ENCODE data around the gene ARHGAP26.

ARHGAP26 gene

DNA sequence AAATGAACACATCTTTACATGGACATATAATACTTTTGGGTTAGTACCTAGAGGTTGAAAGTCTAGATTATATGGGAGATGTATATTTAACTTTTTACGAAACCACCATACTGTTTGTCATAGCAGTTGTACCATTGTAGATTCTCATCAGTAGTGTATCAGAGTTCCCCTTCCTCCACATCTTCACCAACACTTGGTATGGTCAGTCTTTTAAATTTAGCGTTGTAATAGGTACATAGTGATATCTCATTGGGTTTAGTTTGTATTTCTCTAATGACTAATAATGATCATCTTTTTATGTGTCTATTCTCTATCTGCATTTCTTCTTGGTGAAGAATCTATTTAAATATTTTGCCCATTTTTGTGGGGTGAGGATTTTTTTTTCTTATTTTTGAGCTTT lies 495.8 kb downstream of the ARHGAP26 start:
- no peak for DNase-seq

DNA sequence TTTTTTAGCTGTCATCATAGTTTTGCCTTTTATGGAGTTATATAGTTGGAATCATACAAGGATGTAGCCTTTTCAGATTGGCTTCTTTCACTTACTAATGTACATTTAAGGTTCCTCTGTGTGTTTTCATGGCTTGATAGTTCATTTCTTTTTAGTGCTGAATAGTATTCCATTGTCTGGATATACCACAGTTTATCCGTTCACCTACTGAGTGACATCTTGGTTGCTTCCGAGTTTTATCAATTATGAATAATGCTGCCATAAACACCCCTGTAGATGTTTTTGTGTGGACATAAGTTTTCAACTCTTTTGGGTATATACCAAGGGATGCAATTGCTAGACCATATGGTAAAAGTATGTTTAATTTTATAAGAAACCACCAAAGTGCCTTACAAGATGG lies 497.0 kb downstream of the ARHGAP26 start:
- no peak for DNase-seq

DNA sequence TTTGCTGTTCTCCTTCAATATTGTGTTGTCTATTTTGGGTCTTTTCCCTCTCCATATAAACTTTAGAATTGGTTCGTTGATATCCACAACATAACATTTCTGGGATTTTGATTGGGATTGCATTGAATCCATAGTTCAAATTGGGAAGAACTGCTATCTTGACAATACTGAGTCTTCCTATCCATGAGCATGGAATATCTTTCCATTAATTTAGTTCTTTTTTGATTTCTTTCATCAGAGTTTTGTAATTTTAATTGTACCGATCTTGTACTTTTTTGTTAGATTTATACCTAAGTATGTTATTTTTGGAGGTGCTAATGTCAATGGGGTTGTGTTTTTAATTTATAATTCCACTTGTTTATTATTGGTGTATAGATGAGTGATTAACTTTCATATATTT lies 498.2 kb downstream of the ARHGAP26 start:
- DNase-seq: no peak

DNA sequence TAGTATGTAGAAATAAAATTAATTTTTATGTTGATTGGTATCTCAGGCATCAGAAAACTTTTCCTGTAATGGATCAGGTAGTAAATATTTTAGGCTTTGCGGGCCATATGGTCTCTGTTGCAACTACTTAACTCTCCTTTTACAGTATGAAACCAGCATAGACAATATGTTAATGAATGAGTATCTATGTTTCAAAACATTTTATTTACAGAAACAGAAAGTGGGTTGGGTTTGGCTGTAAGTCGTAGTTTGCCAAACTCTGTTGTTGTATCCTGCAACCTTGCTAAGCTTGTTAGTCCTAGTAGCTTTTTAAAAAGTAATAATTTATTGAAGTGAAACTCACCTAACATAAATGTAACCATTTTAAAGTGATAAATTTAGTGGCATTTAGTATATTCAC lies 501.3 kb downstream of the ARHGAP26 start:
- no peak for DNase-seq

DNA sequence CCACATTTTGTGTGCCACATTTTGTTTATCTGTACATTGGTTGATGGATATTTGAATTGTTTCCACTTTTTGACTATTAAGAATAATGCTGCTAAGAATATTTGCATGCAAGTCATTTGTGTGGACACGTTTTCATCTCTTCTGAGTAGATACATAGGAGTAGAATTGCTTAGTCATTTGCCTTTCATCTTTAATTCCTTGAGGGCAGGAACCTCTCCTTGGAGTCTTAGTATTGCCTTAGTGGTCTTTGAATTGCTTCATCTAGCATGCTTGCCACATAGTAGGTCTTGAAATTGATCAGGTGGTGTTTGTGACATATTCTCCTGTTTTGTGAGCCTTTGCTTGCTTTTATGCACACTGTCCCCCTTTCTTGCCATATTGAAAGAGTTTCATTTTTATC lies 504.8 kb downstream of the ARHGAP26 start:
- no peak for DNase-seq

DNA sequence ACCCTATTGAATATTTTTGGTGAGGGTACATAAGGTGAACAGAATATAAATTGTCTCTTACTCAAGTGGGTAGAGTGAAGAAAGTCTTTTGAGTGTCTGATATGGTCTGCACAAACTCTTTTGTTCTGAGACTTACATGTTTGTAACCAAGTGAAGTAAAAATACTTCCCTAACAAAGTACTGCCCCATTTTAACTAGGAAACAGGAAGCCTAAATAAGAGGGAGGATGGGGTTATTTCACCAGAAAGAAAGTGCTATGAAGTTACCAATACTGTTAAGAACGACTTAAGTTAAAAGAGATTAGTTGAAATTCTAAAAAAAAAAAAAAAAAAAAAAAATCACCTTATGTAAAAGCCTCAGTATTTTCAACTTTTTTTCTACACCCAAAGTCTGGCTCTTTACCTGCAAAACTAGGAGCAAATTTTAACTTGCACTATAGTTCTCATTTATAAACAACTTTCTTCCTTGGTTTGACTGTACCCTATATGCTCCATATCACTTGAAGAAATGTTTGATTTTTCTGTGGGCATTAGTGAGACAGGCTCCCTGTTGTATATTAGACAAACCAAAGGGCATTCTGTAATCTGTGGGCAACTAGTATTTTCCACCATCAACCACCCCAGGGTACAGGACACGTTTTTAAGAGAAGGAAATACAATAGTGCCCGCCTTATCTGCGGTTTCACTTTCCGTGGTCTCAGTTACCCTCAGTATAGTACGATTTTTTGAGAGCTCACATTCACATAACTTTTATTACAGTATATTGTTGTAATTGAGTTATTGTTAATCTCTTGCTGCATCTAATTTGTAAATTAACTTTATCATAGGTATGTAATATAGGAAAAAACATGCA lies 505.6 kb downstream of the ARHGAP26 start:
- no peak for DNase-seq

DNA sequence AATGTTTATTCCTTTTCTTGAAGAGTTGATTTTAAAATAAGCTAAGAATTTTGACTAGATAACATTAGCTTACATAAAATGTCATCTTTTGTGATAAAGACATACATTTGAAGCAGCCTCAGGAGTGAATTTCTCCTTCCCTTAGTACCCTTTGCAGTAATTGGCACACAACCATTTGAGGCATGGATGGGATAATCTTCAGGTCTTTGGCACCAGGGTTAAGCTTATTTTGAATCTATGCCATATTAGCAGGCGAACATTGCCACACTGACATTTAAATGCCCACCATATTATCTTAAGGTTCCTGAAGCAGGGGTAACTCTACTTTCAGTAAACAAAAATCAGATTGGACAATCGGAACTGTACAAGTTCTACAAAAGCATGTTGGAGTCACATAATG lies 507.4 kb downstream of the ARHGAP26 start:
- no peak for DNase-seq

All from amniotic stem cell (primary cell).